Activated T-helper 1 cell treated with anti-CD3 and anti-CD28 coated beads, Interleukin-12 subunit alpha, Interleukin-12 subunit beta, Interleukin-2, Interleukin-4 antibody, amounts not matched to agents 30 ng/mL and 10 ng/mL and 1 ng/mL, durations not matched to agents 14 hours and 24 hours and 36 hours (primary cell): ENCODE data around the gene KRTAP19-1. TPM values are rescaled to one million over a fixed set of nuclear protein-coding genes. Genes with fewer than 3 reads are reported as not detected.

ENCODE experiments used
- DNase-seq: peaks from one replicate; pipeline ENCODE4 v3.0.0; 2021; ENCODE audit warnings: low spot score
- H3K27ac Mint-ChIP-seq: one replicate; pipeline ENCODE4 v1.8.0; 2021; ENCODE audit warnings: mild to moderate bottlenecking, mixed read lengths
- H3K27me3 Mint-ChIP-seq: one replicate; pipeline ENCODE4 v1.8.0; 2022; ENCODE audit warnings: mild to moderate bottlenecking, moderate library complexity, mixed read lengths; ENCODE audit not compliant: insufficient read depth
- H3K36me3 Mint-ChIP-seq: one replicate; pipeline ENCODE4 v1.8.0; 2021; ENCODE audit warnings: low read depth, mixed read lengths
- H3K4me1 Mint-ChIP-seq: one replicate; pipeline ENCODE4 v1.8.0; 2021; ENCODE audit warnings: low read depth, mixed read lengths
- H3K4me3 Mint-ChIP-seq: one replicate; pipeline ENCODE4 v1.8.0; 2021; ENCODE audit warnings: mild to moderate bottlenecking, moderate library complexity, mixed read lengths
- H3K9me3 Mint-ChIP-seq: one replicate; pipeline ENCODE4 v1.8.0; 2021; ENCODE audit warnings: mixed read lengths
- intact Hi-C: fragments of 100-400 bp; cut with micrococcal nuclease; formaldehyde crosslinking; loops from one replicate; pipeline ENCODE4 v1.15.1; 2024
- total RNA-seq: library from RNA; stranded (reverse); gene quantifications from 2 replicates; pipeline ENCODE4 v1.2.3, GENCODE V29; 2022

Gene KRTAP19-1
- total RNA-seq, 1 donor from 2014 or later = not detected

GRCh38 chr21:30463713-30464112 is 16.5 kb downstream of the KRTAP19-1 start:
- no peak for DNase-seq
- H3K36me3 Mint-ChIP-seq = no peaks in the 10 kb centered on the region
- H3K4me1 Mint-ChIP-seq = no peaks in the 10 kb centered on the region
- no peak overlapping the region for H3K27ac Mint-ChIP-seq
- peaks cover 2% of the 10 kb centered on the region for H3K27me3 Mint-ChIP-seq
- H3K4me3 Mint-ChIP-seq = no peak overlapping the region
- H3K9me3 Mint-ChIP-seq = no peaks in the 10 kb centered on the region
- intact Hi-C loops = no loop called here

- intact Hi-C loops = no loop called here
- peaks cover 2% of the 10 kb centered on the region for H3K27me3 Mint-ChIP-seq
- H3K36me3 Mint-ChIP-seq = no peaks in the 10 kb centered on the region
- no peak overlapping the region for H3K4me3 Mint-ChIP-seq
- H3K9me3 Mint-ChIP-seq = no peaks in the 10 kb centered on the region
- H3K4me1 Mint-ChIP-seq = no peaks in the 10 kb centered on the region
- no peak for DNase-seq
- no peak overlapping the region for H3K27ac Mint-ChIP-seq
These were observed 31.7 kb downstream of the KRTAP19-1 start for GRCh38 chr21:30448514-30448913.

- Mint-ChIP-seq H3K4me1 (no peaks in the 10 kb centered on the region), H3K27ac (no peak overlapping the region), H3K36me3 (no peaks in the 10 kb centered on the region), H3K9me3 (no peaks in the 10 kb centered on the region), H3K4me3 (no peak overlapping the region), H3K27me3 (peaks cover 2% of the 10 kb centered on the region)
- DNase-seq = no peak
- intact Hi-C loops = no loop called here
These were observed 33.1 kb downstream of the KRTAP19-1 start for GRCh38 chr21:30447056-30447455.

- Mint-ChIP-seq H3K9me3 (no peaks in the 10 kb centered on the region), H3K27ac (no peak overlapping the region), H3K27me3 (no peaks in the 10 kb centered on the region), H3K4me1 (no peaks in the 10 kb centered on the region), H3K36me3 (no peaks in the 10 kb centered on the region), H3K4me3 (no peak overlapping the region)
- DNase-seq = no peak
- intact Hi-C loops = no loop called here
These were observed 36.0 kb downstream of the KRTAP19-1 start for GRCh38 chr21:30444204-30444603.

- no peak overlapping the region for H3K27ac Mint-ChIP-seq
These were observed 36.9 kb downstream of the KRTAP19-1 start for GRCh38 chr21:30443226-30443625.

GRCh38 chr21:30439975-30440374 is 40.2 kb downstream of the KRTAP19-1 start, which contains the start of gene KRTAP15-1:
KRTAP15-1 (plus strand) TSS chr21:30440275; CDS start chr21:30440328, 53 bp downstream.
- no peaks in the 10 kb centered on the region for H3K36me3 Mint-ChIP-seq
- no peaks in the 10 kb centered on the region for H3K27me3 Mint-ChIP-seq
- no peaks in the 10 kb centered on the region for H3K4me1 Mint-ChIP-seq
- intact Hi-C loops = no loop called here
- no peak within 1 kb of the TSS for H3K27ac Mint-ChIP-seq
- DNase-seq = no peak
- H3K9me3 Mint-ChIP-seq = no peaks in the 10 kb centered on the region
- no peak within 1 kb of the TSS for H3K4me3 Mint-ChIP-seq

More at GRCh38 chr21:30443226-30443625, 36.9 kb downstream of the KRTAP19-1 start:
- no peak for DNase-seq
- Mint-ChIP-seq H3K4me1 (no peaks in the 10 kb centered on the region), H3K4me3 (no peak overlapping the region), H3K36me3 (no peaks in the 10 kb centered on the region), H3K27me3 (no peaks in the 10 kb centered on the region), H3K9me3 (no peaks in the 10 kb centered on the region)
- intact Hi-C loops = no loop called here

- intact Hi-C loops = no loop called here
- Mint-ChIP-seq H3K9me3 (no peaks in the 10 kb centered on the region), H3K27me3 (no peaks in the 10 kb centered on the region), H3K36me3 (no peaks in the 10 kb centered on the region), H3K4me3 (no peak overlapping the region), H3K27ac (no peak overlapping the region), H3K4me1 (no peaks in the 10 kb centered on the region)
- no peak for DNase-seq
These were observed 43.1 kb downstream of the KRTAP19-1 start for GRCh38 chr21:30437010-30437565.

GRCh38 chr21:30434033-30434631 is 46.0 kb downstream of the KRTAP19-1 start:
- no peak for DNase-seq
- H3K27me3 Mint-ChIP-seq = no peaks in the 10 kb centered on the region
- no peaks in the 10 kb centered on the region for H3K36me3 Mint-ChIP-seq
- H3K4me3 Mint-ChIP-seq = no peak overlapping the region
- intact Hi-C loops = no loop called here
- H3K27ac Mint-ChIP-seq = no peak overlapping the region
- no peaks in the 10 kb centered on the region for H3K4me1 Mint-ChIP-seq
- H3K9me3 Mint-ChIP-seq = no peaks in the 10 kb centered on the region

- intact Hi-C loops = no loop called here
- H3K27ac Mint-ChIP-seq = no peak within 1 kb of the TSS
- no peaks in the 10 kb centered on the region for H3K27me3 Mint-ChIP-seq
- H3K4me3 Mint-ChIP-seq = no peak within 1 kb of the TSS
- no peaks in the 10 kb centered on the region for H3K9me3 Mint-ChIP-seq
- no peaks in the 10 kb centered on the region for H3K4me1 Mint-ChIP-seq
- no peak for DNase-seq
- H3K36me3 Mint-ChIP-seq = no peaks in the 10 kb centered on the region
These were observed 50.0 kb downstream of the KRTAP19-1 start, which contains the start of gene KRTAP13-4 for GRCh38 chr21:30430170-30430655. KRTAP13-4 (plus strand) TSS chr21:30430220; CDS start chr21:30430276, 56 bp downstream.

Other genes with a start within 250 kb of the KRTAP19-1 start
- not detected in 2 replicates for gene KRTAP24-1, start 197.4 kb downstream of the KRTAP19-1 start, total RNA-seq
- gene KRTAP25-1, start 190.9 kb downstream of the KRTAP19-1 start, total RNA-seq = not detected in 2 replicates
- not detected in 2 replicates for gene KRTAP26-1, start 160.1 kb downstream of the KRTAP19-1 start, total RNA-seq
- gene KRTAP27-1, start 142.7 kb downstream of the KRTAP19-1 start, total RNA-seq = not detected in 2 replicates
- not detected in 2 replicates for gene KRTAP23-1, start 131.8 kb downstream of the KRTAP19-1 start, total RNA-seq
- gene KRTAP13-2, start 108.1 kb downstream of the KRTAP19-1 start, total RNA-seq = not detected in 2 replicates
- not detected in 2 replicates for gene KRTAP13-1, start 84.3 kb downstream of the KRTAP19-1 start, total RNA-seq
- not detected in 2 replicates for gene KRTAP13-3, start 54.4 kb downstream of the KRTAP19-1 start, total RNA-seq
- not detected in 2 replicates for gene KRTAP13-4, start 50.1 kb downstream of the KRTAP19-1 start, total RNA-seq
- not detected in 2 replicates for gene KRTAP15-1, start 40.1 kb downstream of the KRTAP19-1 start, total RNA-seq
- gene KRTAP19-2, start 7.1 kb upstream of the KRTAP19-1 start, total RNA-seq = not detected in 2 replicates
- gene KRTAP19-3, start 11.6 kb upstream of the KRTAP19-1 start, total RNA-seq = not detected in 2 replicates
- not detected in 2 replicates for gene KRTAP19-4, start 16.8 kb upstream of the KRTAP19-1 start, total RNA-seq
- not detected in 2 replicates for gene KRTAP19-5, start 21.8 kb upstream of the KRTAP19-1 start, total RNA-seq
- gene KRTAP19-6, start 61.5 kb upstream of the KRTAP19-1 start, total RNA-seq = not detected in 2 replicates
- not detected in 2 replicates for gene KRTAP19-7, start 80.9 kb upstream of the KRTAP19-1 start, total RNA-seq
- not detected in 2 replicates for gene KRTAP22-2, start 110.0 kb upstream of the KRTAP19-1 start, total RNA-seq
- not detected in 2 replicates for gene KRTAP6-3, start 112.1 kb upstream of the KRTAP19-1 start, total RNA-seq
- not detected in 2 replicates for gene KRTAP6-2, start 118.5 kb upstream of the KRTAP19-1 start, total RNA-seq
- gene KRTAP22-1, start 120.7 kb upstream of the KRTAP19-1 start, total RNA-seq = not detected in 2 replicates
- not detected in 2 replicates for gene KRTAP6-1, start 133.6 kb upstream of the KRTAP19-1 start, total RNA-seq
- not detected in 2 replicates for gene KRTAP20-1, start 136.1 kb upstream of the KRTAP19-1 start, total RNA-seq
- gene KRTAP20-4, start 140.3 kb upstream of the KRTAP19-1 start, total RNA-seq = not detected in 2 replicates
- not detected in 2 replicates for gene KRTAP20-2, start 154.8 kb upstream of the KRTAP19-1 start, total RNA-seq
- gene KRTAP20-3, start 162.5 kb upstream of the KRTAP19-1 start, total RNA-seq = not detected in 2 replicates
- not detected in 2 replicates for gene KRTAP21-3, start 238.4 kb upstream of the KRTAP19-1 start, total RNA-seq